HEK293 (cell line): ENCODE data around the gene ANKRA2.

Experiments used
- KLF9 ChIP-seq: fragments of 450-650 bp; formaldehyde crosslinking; IDR thresholded peaks from 2 replicates; pipeline ENCODE4 v1.5.1; 2016; ENCODE audit warnings: missing biosample characterization, missing genetic modification characterization, low read depth
- MEIS1 ChIP-seq: sonication (generic); formaldehyde crosslinking; IDR thresholded peaks from 2 replicates; pipeline ENCODE4 v1.8.1; 2022; ENCODE audit warnings: missing genetic modification reagents, mild to moderate bottlenecking, borderline replicate concordance
- SP3 ChIP-seq: fragments of 450-650 bp; formaldehyde crosslinking; IDR thresholded peaks from 2 replicates; pipeline ENCODE4 v1.5.1; 2016; ENCODE audit warnings: missing biosample characterization, missing genetic modification characterization
- ZBTB20 ChIP-seq: fragments of 450-650 bp; formaldehyde crosslinking; IDR thresholded peaks from 2 replicates; pipeline ENCODE4 v1.5.1; 2016; ENCODE audit warnings: missing biosample characterization, missing genetic modification characterization
- ZBTB21 ChIP-seq: fragments of 450-650 bp; formaldehyde crosslinking; IDR thresholded peaks from 2 replicates; pipeline ENCODE4 v1.5.1; 2017; ENCODE audit warnings: missing biosample characterization, missing genetic modification characterization
- ZBTB48 ChIP-seq: fragments of 450-650 bp; formaldehyde crosslinking; IDR thresholded peaks from 2 replicates; pipeline ENCODE4 v1.5.1; 2016; ENCODE audit warnings: missing biosample characterization, missing genetic modification characterization
- ZBTB7A ChIP-seq: fragments of 450-650 bp; formaldehyde crosslinking; IDR thresholded peaks from 2 replicates; pipeline ENCODE4 v1.5.1; 2016; ENCODE audit warnings: low read depth, missing biosample characterization, missing genetic modification characterization
- ZFP3 ChIP-seq: fragments of 450-650 bp; formaldehyde crosslinking; IDR thresholded peaks from 2 replicates; pipeline ENCODE4 v1.5.1; 2016; ENCODE audit warnings: low read depth, missing biosample characterization, missing genetic modification characterization
- ZIC2 ChIP-seq: fragments of 450-650 bp; formaldehyde crosslinking; IDR thresholded peaks from 2 replicates; pipeline ENCODE4 v1.5.1; 2016; ENCODE audit warnings: missing biosample characterization, missing genetic modification characterization
- ZNF10 ChIP-seq: fragments of 450-650 bp; formaldehyde crosslinking; IDR thresholded peaks from 2 replicates; pipeline ENCODE4 v1.5.1; 2017; ENCODE audit warnings: missing biosample characterization, missing genetic modification characterization
- ZNF112 ChIP-seq: fragments of 450-650 bp; formaldehyde crosslinking; IDR thresholded peaks from 2 replicates; pipeline ENCODE4 v1.5.0; 2017; ENCODE audit warnings: missing biosample characterization, missing genetic modification characterization
- ZNF121 ChIP-seq: fragments of 450-650 bp; formaldehyde crosslinking; IDR thresholded peaks from 2 replicates; pipeline ENCODE4 v1.5.1; 2016; ENCODE audit warnings: missing biosample characterization, missing genetic modification characterization
- ZNF157 ChIP-seq: fragments of 450-650 bp; formaldehyde crosslinking; IDR thresholded peaks from 2 replicates; pipeline ENCODE4 v1.5.1; 2016; ENCODE audit warnings: missing biosample characterization, missing genetic modification characterization
- ZNF175 ChIP-seq: fragments of 450-650 bp; formaldehyde crosslinking; IDR thresholded peaks from 2 replicates; pipeline ENCODE4 v1.5.1; 2016; ENCODE audit warnings: missing biosample characterization, missing genetic modification characterization
- ZNF23 ChIP-seq: fragments of 450-650 bp; formaldehyde crosslinking; IDR thresholded peaks from 2 replicates; pipeline ENCODE4 v1.5.1; 2016; ENCODE audit warnings: missing biosample characterization, missing genetic modification characterization, borderline replicate concordance
- ZNF239 ChIP-seq: fragments of 450-650 bp; formaldehyde crosslinking; IDR thresholded peaks from 2 replicates; pipeline ENCODE4 v1.5.1; 2016; ENCODE audit warnings: missing biosample characterization, missing genetic modification characterization
- ZNF324 ChIP-seq: fragments of 450-650 bp; formaldehyde crosslinking; IDR thresholded peaks from 2 replicates; pipeline ENCODE4 v1.5.1; 2016; ENCODE audit warnings: missing biosample characterization, missing genetic modification characterization
- ZNF37A ChIP-seq: fragments of 450-650 bp; IDR thresholded peaks from 2 replicates; pipeline ENCODE4 v1.5.1; 2018; ENCODE audit warnings: missing biosample characterization, missing genetic modification characterization
- ZNF426 ChIP-seq: fragments of 450-650 bp; formaldehyde crosslinking; IDR thresholded peaks from 2 replicates; pipeline ENCODE4 v1.5.1; 2017; ENCODE audit warnings: missing biosample characterization, missing genetic modification characterization, mild to moderate bottlenecking, inconsistent platforms, moderate library complexity
- ZNF473 ChIP-seq: fragments of 450-650 bp; formaldehyde crosslinking; IDR thresholded peaks from 2 replicates; pipeline ENCODE4 v1.5.1; 2017; ENCODE audit warnings: missing biosample characterization, missing genetic modification characterization
- ZNF510 ChIP-seq: fragments of 450-650 bp; formaldehyde crosslinking; IDR thresholded peaks from 2 replicates; pipeline ENCODE4 v1.5.1; 2018; ENCODE audit warnings: mild to moderate bottlenecking, missing genetic modification characterization, missing biosample characterization; ENCODE audit not compliant: insufficient replicate concordance
- ZNF555 ChIP-seq: fragments of 450-650 bp; formaldehyde crosslinking; conservative IDR thresholded peaks from 2 replicates; pipeline ENCODE4 v1.5.1; 2017; ENCODE audit warnings: missing biosample characterization, mild to moderate bottlenecking, missing genetic modification characterization, inconsistent platforms
- ZNF571 ChIP-seq: fragments of 450-650 bp; formaldehyde crosslinking; IDR thresholded peaks from 2 replicates; pipeline ENCODE4 v1.5.0; 2017; ENCODE audit warnings: missing biosample characterization, missing genetic modification characterization
- ZNF596 ChIP-seq: fragments of 450-650 bp; IDR thresholded peaks from 2 replicates; pipeline ENCODE4 v1.5.0; 2018; ENCODE audit warnings: missing biosample characterization, mild to moderate bottlenecking, missing genetic modification characterization, moderate library complexity
- ZNF610 ChIP-seq: fragments of 450-650 bp; formaldehyde crosslinking; IDR thresholded peaks from 2 replicates; pipeline ENCODE4 v1.5.1; 2016; ENCODE audit warnings: missing biosample characterization, missing genetic modification characterization, borderline replicate concordance
- ZNF621 ChIP-seq: fragments of 450-650 bp; formaldehyde crosslinking; IDR thresholded peaks from 2 replicates; pipeline ENCODE4 v1.5.1; 2017; ENCODE audit warnings: missing biosample characterization, missing genetic modification characterization
- ZNF626 ChIP-seq: fragments of 450-650 bp; sonication (Bioruptor Pico); formaldehyde crosslinking; IDR thresholded peaks from 2 replicates; pipeline ENCODE4 v1.5.1; 2018; ENCODE audit warnings: missing biosample characterization, missing genetic modification characterization, inconsistent platforms
- ZNF664 ChIP-seq: fragments of 450-650 bp; formaldehyde crosslinking; IDR thresholded peaks from 2 replicates; pipeline ENCODE4 v1.5.1; 2016; ENCODE audit warnings: missing biosample characterization, missing genetic modification characterization
- ZNF776 ChIP-seq: fragments of 450-650 bp; formaldehyde crosslinking; IDR thresholded peaks from 2 replicates; pipeline ENCODE4 v1.5.0; 2017; ENCODE audit warnings: missing biosample characterization, missing genetic modification characterization, borderline replicate concordance
- ZNF830 ChIP-seq: fragments of 450-650 bp; IDR thresholded peaks from 2 replicates; pipeline ENCODE4 v1.5.0; 2018; ENCODE audit warnings: missing biosample characterization, missing genetic modification characterization, low read depth, mild to moderate bottlenecking, moderate library complexity
- TF ChIP-seq, protein P1 (sequence below): fragments of 450-650 bp; formaldehyde crosslinking; IDR thresholded peaks from 2 replicates; pipeline ENCODE4 v1.5.0; 2017; ENCODE audit warnings: missing biosample characterization, missing genetic modification characterization, borderline replicate concordance
- TF ChIP-seq, protein P2 (sequence below): fragments of 450-650 bp; formaldehyde crosslinking; IDR thresholded peaks from 2 replicates; pipeline ENCODE4 v1.5.1; 2016; ENCODE audit warnings: missing biosample characterization, missing genetic modification characterization
- TF ChIP-seq, protein P3 (sequence below): fragments of 450-650 bp; formaldehyde crosslinking; IDR thresholded peaks from 2 replicates; pipeline ENCODE4 v1.5.1; 2016; ENCODE audit warnings: missing biosample characterization, missing genetic modification characterization
- TF ChIP-seq, protein P4 (sequence below): fragments of 450-650 bp; formaldehyde crosslinking; IDR thresholded peaks from 2 replicates; pipeline ENCODE4 v1.5.1; 2017; ENCODE audit warnings: missing biosample characterization, missing genetic modification characterization

Gene ANKRA2

DNA sequence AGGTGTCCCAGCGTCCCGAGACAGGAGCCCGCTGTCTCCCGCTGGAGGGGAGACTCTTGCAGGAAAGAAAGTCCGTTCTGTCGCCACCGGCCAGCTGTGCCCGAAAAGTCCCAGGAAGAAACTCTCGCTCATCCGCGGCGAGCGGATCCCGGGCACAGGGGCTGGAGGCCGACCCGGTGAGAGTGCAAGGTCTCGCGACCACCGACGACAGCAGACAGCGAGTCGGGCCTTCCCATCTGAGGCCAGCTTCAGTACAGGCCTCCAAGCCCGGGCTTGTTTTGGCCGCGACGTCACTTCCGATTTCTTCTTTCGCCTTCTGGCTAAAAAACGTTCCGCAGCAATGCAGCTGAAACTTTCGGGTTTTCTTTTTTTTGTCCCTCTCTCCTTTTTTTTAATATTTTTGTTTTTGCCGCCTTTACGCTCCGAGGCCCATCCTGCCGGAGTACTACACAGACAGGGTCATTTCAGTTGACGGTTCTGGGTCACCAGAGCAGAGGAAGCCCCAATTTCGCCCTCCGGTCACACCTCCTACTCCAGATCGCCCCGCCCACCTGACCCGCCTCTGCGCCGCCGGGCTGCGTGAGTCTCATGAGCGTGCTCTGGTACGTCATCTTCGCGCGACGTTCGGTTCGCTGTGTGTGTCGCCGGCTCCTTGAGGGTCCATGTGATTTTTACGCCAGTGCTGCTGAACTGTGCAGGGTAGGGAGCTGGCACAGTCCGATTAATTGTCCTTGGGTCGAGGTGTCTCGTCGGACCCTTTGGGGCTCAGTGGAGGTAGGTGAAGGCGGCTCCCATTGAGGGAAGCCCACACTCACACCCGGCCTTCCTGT lies at the start of gene ANKRA2, which contains the start of gene UTP15 (continued):
- TF ChIP-seq ZNF473 (tag by site-specific recombination) (no peak), ZBTB20 (0 out of 2 replicates have a peak, but pooled peaks have one; percentile 8), SP3 (peak; percentile 93), ZFP3 (no peak; the same call in 1 of the 2 replicates), ZNF596 (tag by site-specific recombination) (no peak), ZNF37A (tag by site-specific recombination) (no peak), ZNF664 (tag by site-specific recombination) (no peak), ZNF510 (no peak), ZNF239 (no peak), ZNF324 (tag by site-specific recombination) (no peak), ZIC2 (tag by site-specific recombination) (no peak), ZNF776 (tag by site-specific recombination) (no peak), ZBTB48 (tag by site-specific recombination) (peak; percentile 76), ZNF426 (tag by site-specific recombination) (no peak), ZBTB21 (tag by site-specific recombination) (peak; percentile 59), MEIS1 (CRISPR knock-in tag) (no peak), ZNF610 (tag by site-specific recombination) (peak; percentile 39; the same call in 1 of the 2 replicates), ZBTB7A (tag by site-specific recombination) (no peak), ZNF157 (tag by site-specific recombination) (no peak), ZNF10 (tag by site-specific recombination) (peak; percentile 93), ZNF112 (tag by site-specific recombination) (no peak), KLF9 (peak; percentile 99), ZNF175 (tag by site-specific recombination) (no peak), ZNF830 (tag by site-specific recombination) (no peak), ZNF621 (no peak), ZNF555 (tag by site-specific recombination) (no peak), ZNF571 (no peak), ZNF23 (tag by site-specific recombination) (no peak), ZNF626 (tag by site-specific recombination) (no peak), ZNF121 (tag by site-specific recombination) (no peak)
- TF ChIP-seq, protein P1, sequence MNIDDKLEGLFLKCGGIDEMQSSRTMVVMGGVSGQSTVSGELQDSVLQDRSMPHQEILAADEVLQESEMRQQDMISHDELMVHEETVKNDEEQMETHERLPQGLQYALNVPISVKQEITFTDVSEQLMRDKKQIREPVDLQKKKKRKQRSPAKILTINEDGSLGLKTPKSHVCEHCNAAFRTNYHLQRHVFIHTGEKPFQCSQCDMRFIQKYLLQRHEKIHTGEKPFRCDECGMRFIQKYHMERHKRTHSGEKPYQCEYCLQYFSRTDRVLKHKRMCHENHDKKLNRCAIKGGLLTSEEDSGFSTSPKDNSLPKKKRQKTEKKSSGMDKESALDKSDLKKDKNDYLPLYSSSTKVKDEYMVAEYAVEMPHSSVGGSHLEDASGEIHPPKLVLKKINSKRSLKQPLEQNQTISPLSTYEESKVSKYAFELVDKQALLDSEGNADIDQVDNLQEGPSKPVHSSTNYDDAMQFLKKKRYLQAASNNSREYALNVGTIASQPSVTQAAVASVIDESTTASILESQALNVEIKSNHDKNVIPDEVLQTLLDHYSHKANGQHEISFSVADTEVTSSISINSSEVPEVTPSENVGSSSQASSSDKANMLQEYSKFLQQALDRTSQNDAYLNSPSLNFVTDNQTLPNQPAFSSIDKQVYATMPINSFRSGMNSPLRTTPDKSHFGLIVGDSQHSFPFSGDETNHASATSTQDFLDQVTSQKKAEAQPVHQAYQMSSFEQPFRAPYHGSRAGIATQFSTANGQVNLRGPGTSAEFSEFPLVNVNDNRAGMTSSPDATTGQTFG (tag by site-specific recombination), result no peak
- TF ChIP-seq, protein P2, sequence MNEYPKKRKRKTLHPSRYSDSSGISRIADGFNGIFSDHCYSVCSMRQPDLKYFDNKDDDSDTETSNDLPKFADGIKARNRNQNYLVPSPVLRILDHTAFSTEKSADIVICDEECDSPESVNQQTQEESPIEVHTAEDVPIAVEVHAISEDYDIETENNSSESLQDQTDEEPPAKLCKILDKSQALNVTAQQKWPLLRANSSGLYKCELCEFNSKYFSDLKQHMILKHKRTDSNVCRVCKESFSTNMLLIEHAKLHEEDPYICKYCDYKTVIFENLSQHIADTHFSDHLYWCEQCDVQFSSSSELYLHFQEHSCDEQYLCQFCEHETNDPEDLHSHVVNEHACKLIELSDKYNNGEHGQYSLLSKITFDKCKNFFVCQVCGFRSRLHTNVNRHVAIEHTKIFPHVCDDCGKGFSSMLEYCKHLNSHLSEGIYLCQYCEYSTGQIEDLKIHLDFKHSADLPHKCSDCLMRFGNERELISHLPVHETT, result peak; percentile 42; the same call in 1 of the 2 replicates
- TF ChIP-seq, protein P3, sequence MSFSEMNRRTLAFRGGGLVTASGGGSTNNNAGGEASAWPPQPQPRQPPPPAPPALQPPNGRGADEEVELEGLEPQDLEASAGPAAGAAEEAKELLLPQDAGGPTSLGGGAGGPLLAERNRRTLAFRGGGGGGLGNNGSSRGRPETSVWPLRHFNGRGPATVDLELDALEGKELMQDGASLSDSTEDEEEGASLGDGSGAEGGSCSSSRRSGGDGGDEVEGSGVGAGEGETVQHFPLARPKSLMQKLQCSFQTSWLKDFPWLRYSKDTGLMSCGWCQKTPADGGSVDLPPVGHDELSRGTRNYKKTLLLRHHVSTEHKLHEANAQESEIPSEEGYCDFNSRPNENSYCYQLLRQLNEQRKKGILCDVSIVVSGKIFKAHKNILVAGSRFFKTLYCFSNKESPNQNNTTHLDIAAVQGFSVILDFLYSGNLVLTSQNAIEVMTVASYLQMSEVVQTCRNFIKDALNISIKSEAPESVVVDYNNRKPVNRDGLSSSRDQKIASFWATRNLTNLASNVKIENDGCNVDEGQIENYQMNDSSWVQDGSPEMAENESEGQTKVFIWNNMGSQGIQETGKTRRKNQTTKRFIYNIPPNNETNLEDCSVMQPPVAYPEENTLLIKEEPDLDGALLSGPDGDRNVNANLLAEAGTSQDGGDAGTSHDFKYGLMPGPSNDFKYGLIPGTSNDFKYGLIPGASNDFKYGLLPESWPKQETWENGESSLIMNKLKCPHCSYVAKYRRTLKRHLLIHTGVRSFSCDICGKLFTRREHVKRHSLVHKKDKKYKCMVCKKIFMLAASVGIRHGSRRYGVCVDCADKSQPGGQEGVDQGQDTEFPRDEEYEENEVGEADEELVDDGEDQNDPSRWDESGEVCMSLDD (tag by site-specific recombination), result no peak
- TF ChIP-seq, protein P4, sequence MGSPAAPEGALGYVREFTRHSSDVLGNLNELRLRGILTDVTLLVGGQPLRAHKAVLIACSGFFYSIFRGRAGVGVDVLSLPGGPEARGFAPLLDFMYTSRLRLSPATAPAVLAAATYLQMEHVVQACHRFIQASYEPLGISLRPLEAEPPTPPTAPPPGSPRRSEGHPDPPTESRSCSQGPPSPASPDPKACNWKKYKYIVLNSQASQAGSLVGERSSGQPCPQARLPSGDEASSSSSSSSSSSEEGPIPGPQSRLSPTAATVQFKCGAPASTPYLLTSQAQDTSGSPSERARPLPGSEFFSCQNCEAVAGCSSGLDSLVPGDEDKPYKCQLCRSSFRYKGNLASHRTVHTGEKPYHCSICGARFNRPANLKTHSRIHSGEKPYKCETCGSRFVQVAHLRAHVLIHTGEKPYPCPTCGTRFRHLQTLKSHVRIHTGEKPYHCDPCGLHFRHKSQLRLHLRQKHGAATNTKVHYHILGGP (tag by site-specific recombination), result no peak
